Stromal cell of bone marrow (primary cell): ENCODE data around the gene TUBGCP6.
"Not testable (repeated sequence)": the region's sequence is repeated elsewhere in the genome, so short reads cannot be mapped to it uniquely, and the experiment has no call there.

Source experiments
- DNase-seq: peaks from one replicate; pipeline ENCODE4 v3.0.0-alpha.2; 2012; ENCODE audit warnings: low read depth

TUBGCP6 gene

DNA sequence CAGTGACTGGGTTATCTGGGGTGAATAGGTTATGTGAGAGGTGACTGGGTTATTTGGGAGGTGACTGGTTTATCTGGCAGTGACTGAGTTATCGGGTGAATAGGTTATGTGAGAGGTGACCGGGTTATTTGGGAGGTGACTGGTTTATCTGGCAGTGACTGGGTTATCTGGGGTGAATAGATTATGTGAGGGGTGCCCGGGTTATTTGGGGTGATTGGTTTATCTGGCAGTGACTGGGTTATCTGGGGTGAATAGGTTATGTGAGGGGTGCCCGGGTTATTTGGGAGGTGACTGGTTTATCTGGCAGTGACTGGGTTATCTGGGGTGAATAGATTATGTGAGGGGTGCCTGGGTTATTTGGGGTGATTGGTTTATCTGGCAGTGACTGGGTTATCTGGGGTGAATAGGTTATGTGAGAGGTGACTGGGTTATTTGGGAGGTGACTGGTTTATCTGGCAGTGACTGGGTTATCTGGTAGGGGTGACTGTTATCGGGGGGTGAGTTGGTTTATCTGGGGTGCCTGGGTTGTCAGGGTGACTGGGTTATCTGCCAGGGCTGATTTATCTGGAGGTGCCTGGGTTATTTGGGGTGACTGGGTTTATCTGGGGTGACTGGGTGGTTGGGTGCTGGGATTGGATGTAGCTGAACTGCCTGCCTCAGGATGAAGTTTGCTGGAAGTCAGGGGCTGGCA, 76.2 kb downstream of the TUBGCP6 start:
- not testable (repeated sequence) for DNase-seq

DNA sequence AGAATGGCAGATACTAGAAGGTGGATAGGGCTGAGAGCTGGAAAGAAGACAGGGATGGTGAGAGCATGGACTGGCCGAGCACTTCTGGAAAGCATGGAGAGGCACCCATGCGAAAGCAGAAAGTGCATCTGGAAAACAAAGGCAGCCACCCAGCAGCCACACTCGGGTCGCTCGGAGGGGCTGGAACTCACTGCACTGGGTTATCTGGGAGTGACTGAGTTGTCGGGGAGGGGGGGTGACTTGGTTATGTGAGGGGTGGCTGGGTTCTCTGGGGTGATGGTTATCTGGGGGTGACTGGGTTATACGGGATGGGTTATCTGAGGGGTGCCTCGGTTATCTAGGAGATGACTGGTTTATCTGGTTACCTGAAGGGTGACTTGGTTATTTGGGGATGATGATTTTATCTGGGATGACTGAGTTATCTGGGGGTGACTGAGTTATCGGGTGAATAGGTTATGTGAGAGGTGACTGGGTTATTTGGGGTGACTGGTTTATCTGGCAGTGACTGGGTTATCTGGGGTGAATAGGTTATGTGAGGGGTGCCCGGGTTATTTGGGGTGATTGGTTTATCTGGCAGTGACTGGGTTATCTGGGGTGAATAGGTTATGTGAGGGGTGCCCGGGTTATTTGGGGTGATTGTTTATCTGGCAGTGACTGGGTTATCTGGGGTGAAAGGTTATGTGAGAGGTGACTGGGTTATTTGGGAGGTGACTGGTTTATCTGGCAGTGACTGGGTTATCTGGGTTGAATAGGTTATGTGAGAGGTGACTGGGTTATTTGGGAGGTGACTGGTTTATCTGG, 76.9 kb downstream of the TUBGCP6 start:
- no peak for DNase-seq
